GM12878 (cell line): ENCODE results near the gene KIRREL2. TPM values are rescaled to one million over a fixed set of nuclear protein-coding genes. Genes with fewer than 3 reads are reported as not detected.
A peak's percentile ranks its signal among the peaks of the same experiment; 100 is the strongest.

ENCODE experiments used
- CHD2 ChIP-seq: IDR thresholded peaks from 2 replicates; pipeline ENCODE4 v1.6.1; 2011; ENCODE audit warnings: low read depth, low read length, improper control_type of control experiment, borderline replicate concordance
- CREB1 ChIP-seq: IDR thresholded peaks from 2 replicates; pipeline ENCODE4 v1.6.1; 2012; ENCODE audit warnings: low read depth, mild to moderate bottlenecking, inconsistent platforms
- E4F1 ChIP-seq: fragments of 450-650 bp; IDR thresholded peaks from 2 replicates; pipeline ENCODE4 v1.6.1; 2018; ENCODE audit warnings: borderline replicate concordance, mild to moderate bottlenecking; ENCODE audit not compliant: partially characterized antibody
- EP300 ChIP-seq, 2 experiments: fragments of 150-350 bp in 1 of 2; IDR thresholded peaks; 2 replicates each; pipeline ENCODE4 v1.6.1; 2011 to 2012; ENCODE audit warnings: low read depth in 2 of 2, low read length in 2 of 2, borderline replicate concordance in 1 of 2, improper control_type of control experiment in 1 of 2, inconsistent platforms in 1 of 2; ENCODE audit not compliant: control insufficient read depth in 1 of 2
- EZH2 ChIP-seq: IDR thresholded peaks from 2 replicates; pipeline ENCODE4 v1.6.1; 2012; ENCODE audit warnings: low read depth, mild to moderate bottlenecking, control low read depth, inconsistent platforms, low read length, borderline replicate concordance; ENCODE audit not compliant: control insufficient read depth
- FOS ChIP-seq: IDR thresholded peaks from 3 replicates; pipeline ENCODE4 v1.6.1; 2011; ENCODE audit warnings: borderline replicate concordance; ENCODE audit not compliant: insufficient read length; ENCODE audit errors: extremely low read depth
- FOXK2 ChIP-seq: fragments of 450-650 bp; IDR thresholded peaks from 2 replicates; pipeline ENCODE4 v1.6.1; 2017; ENCODE audit warnings: mild to moderate bottlenecking, moderate library complexity
- FOXM1 ChIP-seq: IDR thresholded peaks from 2 replicates; pipeline ENCODE4 v1.6.1; 2012; ENCODE audit warnings: low read depth, mild to moderate bottlenecking, inconsistent platforms, low read length, moderate library complexity
- IKZF1 ChIP-seq: fragments of 450-650 bp; conservative IDR thresholded peaks from 2 replicates; pipeline ENCODE4 v1.6.1; 2017; ENCODE audit warnings: antibody characterized with exemption, mild to moderate bottlenecking
- IKZF2 ChIP-seq, 2 experiments: fragments of 450-650 bp; IDR thresholded peaks; 2 replicates each; pipeline ENCODE4 v1.6.1; 2017; ENCODE audit warnings: mild to moderate bottlenecking in 2 of 2, moderate library complexity in 2 of 2
- KLF5 ChIP-seq: fragments of 450-650 bp; IDR thresholded peaks from 2 replicates; pipeline ENCODE4 v1.6.1; 2014; ENCODE audit warnings: mild to moderate bottlenecking; ENCODE audit not compliant: partially characterized antibody
- MEF2B ChIP-seq: fragments of 450-650 bp; IDR thresholded peaks from 2 replicates; pipeline ENCODE4 v1.6.1; 2018; ENCODE audit warnings: mild to moderate bottlenecking, moderate library complexity; ENCODE audit not compliant: partially characterized antibody, poor library complexity, severe bottlenecking
- MXI1 ChIP-seq: fragments of 150-350 bp; IDR thresholded peaks from 2 replicates; pipeline ENCODE4 v1.6.1; 2011; ENCODE audit warnings: low read depth, mild to moderate bottlenecking, inconsistent platforms, low read length, improper control_type of control experiment
- NBN ChIP-seq: fragments of 450-650 bp; IDR thresholded peaks from 2 replicates; pipeline ENCODE4 v1.6.1; 2016
- NR2C2 ChIP-seq: IDR thresholded peaks from 2 replicates; pipeline ENCODE4 v1.6.1; 2011; ENCODE audit warnings: borderline replicate concordance, low read depth; ENCODE audit not compliant: control insufficient read depth, insufficient read length
- PKNOX1 ChIP-seq: fragments of 450-650 bp; IDR thresholded peaks from 2 replicates; pipeline ENCODE4 v1.6.1; 2016; ENCODE audit warnings: mild to moderate bottlenecking
- PML ChIP-seq: IDR thresholded peaks from 2 replicates; pipeline ENCODE4 v1.6.1; 2012; ENCODE audit warnings: low read length, inconsistent platforms
- POLR2AphosphoS5 ChIP-seq: IDR thresholded peaks from 2 replicates; pipeline ENCODE4 v1.6.1; 2011; ENCODE audit warnings: mild to moderate bottlenecking, low read length, inconsistent platforms
- RELA ChIP-seq: fragments of 450-650 bp; IDR thresholded peaks from 2 replicates; pipeline ENCODE4 v1.8.0; 2014; ENCODE audit warnings: borderline replicate concordance; ENCODE audit not compliant: partially characterized antibody
- SRF ChIP-seq, 2 experiments: IDR thresholded peaks; 2 replicates each; pipeline ENCODE4 v1.6.1; 2011; ENCODE audit warnings: low read depth in 2 of 2, low read length in 2 of 2, mild to moderate bottlenecking in 1 of 2, moderate library complexity in 1 of 2
- TCF7 ChIP-seq: IDR thresholded peaks from 2 replicates; pipeline ENCODE4 v1.6.1; 2014; ENCODE audit warnings: antibody characterized with exemption, borderline replicate concordance
- ZNF217 ChIP-seq: fragments of 450-650 bp; IDR thresholded peaks from 2 replicates; pipeline ENCODE4 v1.6.1; 2017; ENCODE audit warnings: antibody characterized with exemption, mild to moderate bottlenecking
- polyA plus RNA-seq, 11 experiments: library from polyadenylated mRNA; depleted of rRNA in 4 of 11; unstranded in 6 of 11; stranded (reverse) in 5 of 11; fragments of >200 nt; fragmentation: Nextera tagmentation in 4 of 11; fragmentation: Illumina TruSeq in 1 of 11; extraction: Ambion mirVana in 4 of 11; extraction: Trizol in 1 of 11; gene quantifications; 1 replicate in 1 of 11; 2 replicates in 10 of 11; pipeline versions ENCODE4 v1.2.1 to v1.2.3, GENCODE V29; 2011 to 2016; ENCODE audit warnings: inconsistent platforms in 2 of 11, missing spikeins in 2 of 11, low read depth in 1 of 11
- total RNA-seq, 4 experiments: library from RNA; depleted of rRNA in 3 of 4; stranded (reverse); fragments of >200 nt in 3 of 4; fragmentation: Illumina TruSeq in 1 of 4; extraction: Trizol in 1 of 4; gene quantifications; 2 replicates each; pipeline versions ENCODE4 v1.2.1 to v1.2.3, GENCODE V29; 2013 to 2021
- TF ChIP-seq, protein P1 (sequence below): IDR thresholded peaks from 2 replicates; pipeline ENCODE4 v1.6.1; 2011; ENCODE audit warnings: borderline replicate concordance, low read depth, mild to moderate bottlenecking, moderate library complexity, mixed read lengths, low read length; ENCODE audit not compliant: insufficient read depth; ENCODE audit errors: extremely low read length
- TF ChIP-seq, protein P2 (sequence below): IDR thresholded peaks from 2 replicates; pipeline ENCODE4 v1.6.1; 2011; ENCODE audit warnings: mild to moderate bottlenecking, low read depth, low read length, moderate library complexity; ENCODE audit not compliant: insufficient replicate concordance

Gene KIRREL2
- total and polyA plus RNA-seq, 10 of the 15 experiments (the other 5 are each of a cell fraction or from before 2014, with no cell fraction given), result 0.03 to 0.06 TPM; not detected in 8

DNA sequence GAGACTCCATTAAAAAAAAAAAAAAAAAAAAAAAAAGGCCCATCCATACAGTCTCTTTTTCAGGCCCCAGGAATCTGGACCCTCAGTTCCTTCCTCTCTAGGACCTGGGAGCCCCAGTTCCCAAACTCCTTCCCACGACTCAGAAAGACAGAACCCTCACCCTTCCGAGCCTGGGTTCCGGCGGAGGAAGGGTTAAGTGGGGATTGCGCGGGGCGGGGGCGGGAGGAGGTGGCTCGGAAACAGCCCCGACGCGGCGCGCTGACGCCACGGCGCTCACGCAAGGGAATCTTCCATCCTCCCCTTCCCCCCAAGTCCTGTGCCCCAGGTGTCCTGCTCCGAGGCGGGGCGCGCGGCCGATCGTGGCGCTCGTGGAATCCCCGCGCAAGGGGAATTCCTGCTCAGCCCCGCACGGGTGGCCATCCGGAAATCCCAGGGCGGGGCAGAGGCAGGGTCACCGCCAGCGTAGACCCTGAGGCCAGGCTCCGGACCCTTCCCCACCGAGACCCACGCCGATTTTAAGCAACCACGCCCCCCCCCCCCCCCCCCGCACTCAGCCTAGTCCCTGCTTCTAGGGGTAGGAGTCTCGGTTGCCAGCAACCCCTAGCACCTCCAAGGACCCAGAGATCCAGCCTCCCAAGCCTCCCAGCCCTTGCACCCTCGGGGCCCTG, 43.0 kb downstream of the KIRREL2 start (continued):
- TF ChIP-seq PKNOX1, result peak; percentile 23; the same call in 1 of the 2 replicates
- TF ChIP-seq IKZF1, result peak; percentile 76
- TF ChIP-seq NR2C2, result no peak
- TF ChIP-seq, protein P1, sequence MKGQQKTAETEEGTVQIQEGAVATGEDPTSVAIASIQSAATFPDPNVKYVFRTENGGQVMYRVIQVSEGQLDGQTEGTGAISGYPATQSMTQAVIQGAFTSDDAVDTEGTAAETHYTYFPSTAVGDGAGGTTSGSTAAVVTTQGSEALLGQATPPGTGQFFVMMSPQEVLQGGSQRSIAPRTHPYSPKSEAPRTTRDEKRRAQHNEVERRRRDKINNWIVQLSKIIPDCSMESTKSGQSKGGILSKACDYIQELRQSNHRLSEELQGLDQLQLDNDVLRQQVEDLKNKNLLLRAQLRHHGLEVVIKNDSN, result no peak
- TF ChIP-seq TCF7, result no peak
- no peak; the same call in 1 of the 2 replicates for TF ChIP-seq FOXM1
- peak; percentile 98 for TF ChIP-seq RELA
- TF ChIP-seq MXI1, result peak; percentile 86
- TF ChIP-seq CHD2, result peak; percentile 88
- TF ChIP-seq ZNF217, result 0 out of 2 replicates have a peak, but pooled peaks have one; percentile 28
- peak; percentile 5 to 37; a peak in 2 of 4 replicates for TF ChIP-seq IKZF2 (IDR thresholded peaks at IDR 0.05)
- no peak for TF ChIP-seq KLF5
- no peak; the same call in 1 of the 2 replicates for TF ChIP-seq POLR2AphosphoS5
- TF ChIP-seq E4F1, result no peak
- TF ChIP-seq CREB1, result peak; percentile 94
- TF ChIP-seq, protein P2, sequence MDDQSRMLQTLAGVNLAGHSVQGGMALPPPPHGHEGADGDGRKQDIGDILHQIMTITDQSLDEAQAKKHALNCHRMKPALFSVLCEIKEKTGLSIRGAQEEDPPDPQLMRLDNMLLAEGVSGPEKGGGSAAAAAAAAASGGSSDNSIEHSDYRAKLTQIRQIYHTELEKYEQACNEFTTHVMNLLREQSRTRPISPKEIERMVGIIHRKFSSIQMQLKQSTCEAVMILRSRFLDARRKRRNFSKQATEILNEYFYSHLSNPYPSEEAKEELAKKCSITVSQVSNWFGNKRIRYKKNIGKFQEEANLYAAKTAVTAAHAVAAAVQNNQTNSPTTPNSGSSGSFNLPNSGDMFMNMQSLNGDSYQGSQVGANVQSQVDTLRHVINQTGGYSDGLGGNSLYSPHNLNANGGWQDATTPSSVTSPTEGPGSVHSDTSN, result peak; percentile 1
- no peak for TF ChIP-seq FOS
- no peak for TF ChIP-seq EZH2
- peak; percentile 33 for TF ChIP-seq FOXK2
- TF ChIP-seq NBN, result peak; percentile 69
- peak; percentile 54 to 58; a peak in 2 of 4 replicates for TF ChIP-seq EP300 (IDR thresholded peaks at IDR 0.05; ENCODE audit: borderline replicate concordance in 1 of 2, control insufficient read depth in 1 of 2, low read depth in 2 of 2, low read length in 2 of 2)
- peak; percentile 71 for TF ChIP-seq PML
- TF ChIP-seq SRF (IDR thresholded peaks at IDR 0.05; ENCODE audit: low read depth in 2 of 2, low read length in 2 of 2), result 0 out of 4 replicates have a peak, but pooled peaks of 1 of the 2 experiments have one; percentile 29
- peak; percentile 50 for TF ChIP-seq MEF2B
